Measurements from ENCODE around the gene TMC6.
"Not testable (repeated sequence)": the region's sequence is repeated elsewhere in the genome, so short reads cannot be mapped to it uniquely, and the experiment has no call there.

TMC6 gene

DNA sequence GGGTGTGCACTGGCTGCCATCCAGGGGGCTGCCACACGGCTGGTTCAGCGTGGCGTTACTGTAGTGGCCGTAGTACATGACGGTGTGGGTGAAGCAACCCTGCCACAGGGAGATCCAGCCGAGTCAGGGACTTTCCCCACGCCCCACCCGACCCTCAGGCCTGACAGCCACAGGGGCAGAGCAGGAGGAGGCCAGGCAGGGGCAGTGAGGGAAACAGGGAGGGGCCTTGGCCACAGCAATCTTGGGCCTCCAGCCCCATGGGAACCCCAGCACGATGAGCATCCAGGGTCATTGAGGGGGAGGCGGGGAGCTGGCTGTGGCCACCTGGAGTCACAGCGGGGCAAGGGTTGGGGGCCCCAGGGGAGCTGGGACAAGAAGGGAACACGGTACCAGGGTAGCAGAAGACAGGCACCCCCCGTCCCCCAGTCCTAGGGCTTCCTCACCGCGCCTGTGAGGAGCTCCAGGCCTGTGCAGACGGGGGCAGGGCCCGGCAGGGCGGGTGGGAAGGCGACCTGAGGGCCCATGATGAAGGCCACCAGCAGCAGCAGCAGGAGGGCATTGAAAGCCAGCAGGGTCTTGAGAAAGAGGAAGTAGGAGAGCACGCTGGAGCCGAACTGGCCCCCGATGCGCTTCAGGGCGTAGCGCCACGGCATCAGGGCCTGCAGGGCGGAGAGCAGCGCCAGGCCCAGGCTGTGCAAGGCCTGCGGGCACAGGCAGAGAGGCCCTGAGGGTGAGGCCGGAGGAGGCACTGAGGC lies 4.3 kb downstream of the TMC6 start:
- FAIRE-seq (peak; percentile 92), DNase-seq (ENCODE audit: insufficient read length, low spot score) (peak; percentile 71)

DNA sequence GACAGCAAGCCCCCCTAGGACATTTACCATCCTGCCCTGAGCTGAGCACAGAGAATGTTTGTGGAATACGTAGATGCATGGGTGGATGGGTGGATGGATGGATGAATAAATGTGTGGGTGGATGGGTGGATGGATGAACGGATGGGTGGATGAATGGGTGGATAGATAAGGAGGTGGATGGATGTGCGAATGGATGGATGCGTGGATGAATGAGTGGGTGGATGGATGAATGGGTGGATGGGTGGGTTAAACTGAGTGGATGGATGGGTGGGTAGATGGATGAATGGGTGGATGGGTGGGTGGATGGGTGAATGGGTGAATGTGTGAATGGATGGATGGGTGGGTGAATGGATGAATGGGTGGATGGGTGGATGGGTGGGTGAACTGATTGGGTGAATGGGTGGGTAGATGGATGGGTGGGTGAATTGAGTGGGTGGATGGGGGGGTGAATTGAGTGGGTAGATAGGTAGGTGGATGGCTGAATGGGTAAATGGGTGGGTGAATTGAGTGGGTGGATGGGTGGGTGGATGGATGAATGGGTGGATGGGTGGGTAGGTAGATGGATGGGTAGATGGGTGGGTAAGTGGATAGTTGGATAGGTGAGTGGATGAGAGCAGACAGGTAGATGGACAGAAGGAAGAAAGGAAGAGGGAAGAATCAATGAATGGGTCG lies 5.2 kb downstream of the TMC6 start:
- peak; percentile 33 for FAIRE-seq
- no peak for DNase-seq (ENCODE audit: insufficient read length, low spot score)

DNA sequence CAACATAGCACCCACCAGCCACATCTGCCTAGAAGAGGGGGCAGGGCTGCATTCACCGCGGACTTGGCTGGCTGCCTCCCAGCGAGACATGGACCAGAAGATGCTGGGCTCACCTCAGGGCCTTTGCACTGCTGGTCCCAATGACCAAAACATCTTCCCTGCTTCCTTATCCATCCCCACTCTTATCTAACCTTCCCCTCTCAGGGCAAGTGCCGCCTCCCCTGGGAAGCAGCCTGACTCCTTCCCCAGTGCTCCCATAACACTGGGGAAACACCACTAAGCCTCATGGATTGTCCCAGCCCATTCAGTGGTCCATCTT lies 5.7 kb downstream of the TMC6 start:
- DNase-seq (ENCODE audit: insufficient read length, low spot score) (no peak), FAIRE-seq (no peak)

DNA sequence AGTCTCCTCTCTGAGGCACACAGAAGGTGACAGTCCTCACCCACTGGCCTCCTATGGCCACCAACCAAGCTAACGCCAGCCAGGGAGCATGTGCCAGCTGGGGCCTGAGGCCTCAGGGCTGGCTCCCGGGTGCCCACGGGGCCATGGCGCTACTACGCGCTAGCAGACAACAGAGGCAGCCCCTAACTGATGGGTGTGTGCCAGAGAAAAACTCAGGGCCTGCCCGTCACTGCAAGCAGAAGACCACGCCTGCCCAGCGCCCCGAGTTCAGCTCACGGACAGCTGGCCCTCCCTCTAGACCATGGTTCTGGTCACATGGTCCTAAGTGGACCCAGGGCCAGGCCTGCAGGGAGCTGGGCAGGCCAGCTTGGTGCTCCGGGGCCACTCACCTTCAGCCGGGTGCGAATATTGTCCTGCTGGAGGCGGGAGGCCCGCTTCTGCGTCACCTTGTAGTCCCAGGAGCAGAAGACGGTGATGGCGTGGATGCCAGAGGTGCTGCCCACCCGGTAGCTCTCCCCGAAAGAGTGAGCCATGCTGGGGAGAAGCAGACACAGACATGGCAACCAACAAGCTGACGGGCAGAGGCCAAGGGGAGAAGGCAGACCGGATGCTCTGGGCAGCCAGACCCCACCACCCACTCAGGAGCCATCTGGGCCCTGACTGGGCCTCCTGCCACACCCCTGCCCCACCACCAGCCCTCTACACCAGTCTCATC lies 6.2 kb downstream of the TMC6 start:
- no peak for DNase-seq (ENCODE audit: insufficient read length, low spot score)
- no peak for FAIRE-seq

DNA sequence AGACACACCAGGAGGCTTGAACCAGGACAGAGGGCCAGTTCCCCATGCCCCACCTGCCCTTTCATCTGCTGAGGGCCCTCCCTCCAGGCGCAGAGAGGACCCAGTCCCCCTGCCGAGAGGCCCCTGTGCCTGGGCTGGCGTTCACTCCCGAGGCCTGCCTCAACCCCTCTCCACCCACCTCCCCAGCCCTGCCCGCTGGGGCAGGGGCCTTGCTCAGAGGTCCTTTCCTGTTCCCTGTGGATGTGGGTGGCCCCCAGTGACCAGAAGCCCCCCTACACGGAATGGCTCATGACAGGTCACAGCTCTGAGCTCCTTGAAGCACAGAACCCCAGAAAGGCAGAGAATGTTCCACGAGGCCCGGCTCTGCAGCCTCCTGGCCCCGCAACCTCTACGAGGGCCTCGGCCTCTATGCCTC lies 6.7 kb downstream of the TMC6 start:
- DNase-seq (ENCODE audit: insufficient read length, low spot score) = no peak
- FAIRE-seq = peak; percentile 35

DNA sequence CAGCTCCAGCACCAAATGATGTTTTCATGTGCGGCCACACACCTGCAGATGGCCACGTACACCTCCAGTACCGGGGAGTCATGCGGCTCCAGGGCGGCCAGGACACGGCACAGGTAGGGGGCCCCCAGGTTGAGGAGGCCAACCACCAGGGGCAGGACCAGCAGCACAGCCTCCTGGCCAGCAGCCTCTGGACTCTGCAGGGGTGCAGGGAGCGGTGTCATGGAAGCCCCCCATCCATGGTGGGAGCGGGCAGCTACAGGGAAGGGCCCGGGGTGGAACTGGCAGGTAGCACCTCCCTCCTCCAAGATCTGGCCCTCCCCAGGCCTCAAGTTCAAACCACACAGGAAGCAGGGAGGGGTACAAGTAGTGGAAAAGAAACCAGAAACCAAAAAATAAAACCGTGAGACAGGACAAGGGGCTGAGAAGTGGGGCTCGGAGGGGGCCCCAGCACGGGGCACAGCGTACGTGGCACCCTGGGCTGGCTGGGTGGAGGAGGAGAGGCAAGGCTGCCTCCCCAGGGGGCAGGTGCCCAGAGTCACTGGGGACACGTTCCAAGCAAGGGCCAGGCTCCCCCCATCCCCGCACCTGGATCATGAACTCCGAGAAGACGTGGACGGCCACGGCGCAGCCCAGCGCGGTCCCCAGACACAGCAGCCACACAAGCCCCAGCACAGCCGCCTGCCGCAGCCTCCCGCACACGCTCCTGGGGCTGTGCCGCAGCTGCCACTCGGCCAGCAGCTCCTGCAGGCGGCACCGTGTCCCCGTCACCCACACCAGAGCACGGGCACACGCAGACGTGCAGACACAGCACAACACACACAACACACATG lies 7.4 kb downstream of the TMC6 start:
- no peak for DNase-seq (ENCODE audit: insufficient read length, low spot score)
- FAIRE-seq = peak; percentile 91

DNA sequence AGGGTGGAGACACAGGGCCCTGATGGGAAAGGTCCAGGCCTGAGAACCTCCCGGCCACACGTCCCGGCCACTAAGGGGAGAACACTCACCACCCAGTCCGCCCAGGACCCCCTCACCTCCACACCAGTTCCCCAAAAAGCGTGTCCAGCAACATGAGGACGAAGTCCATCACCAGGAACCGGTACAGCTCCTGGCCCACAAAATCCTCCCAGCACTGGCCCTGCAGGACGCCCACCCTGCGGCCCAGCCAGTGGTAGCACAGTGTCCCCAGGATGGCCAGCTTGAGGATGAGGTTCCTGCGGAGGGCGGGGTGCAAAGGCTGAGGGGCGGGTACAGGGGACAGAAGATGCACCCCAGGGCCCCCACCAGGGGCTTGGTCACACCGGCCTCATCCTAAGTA lies 8.0 kb downstream of the TMC6 start:
- DNase-seq (ENCODE audit: insufficient read length, low spot score) (no peak), FAIRE-seq (no peak)

DNA sequence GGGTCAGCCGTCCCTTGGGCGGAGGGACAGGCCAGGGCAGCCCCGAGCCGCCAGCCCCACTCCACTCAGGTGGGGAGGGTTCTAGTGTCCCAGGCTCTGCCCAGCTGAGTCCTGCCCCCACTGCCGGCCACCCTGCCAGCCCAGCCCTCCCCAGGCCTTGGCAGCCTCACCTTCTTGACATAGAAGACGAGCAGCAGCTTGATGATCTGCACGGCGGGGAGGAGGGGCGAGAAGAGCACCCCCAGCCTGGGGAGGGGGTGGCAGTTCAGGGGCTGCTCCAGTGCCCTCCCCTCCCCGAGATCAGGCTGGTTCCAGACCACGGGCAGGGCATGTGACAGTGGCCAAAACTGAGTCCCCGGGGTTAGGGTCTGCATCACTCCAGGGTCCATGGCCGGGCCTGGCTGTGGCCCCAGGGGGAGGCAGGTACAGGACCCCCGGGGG lies 9.7 kb downstream of the TMC6 start:
- no peak for FAIRE-seq
- no peak for DNase-seq (ENCODE audit: insufficient read length, low spot score)

DNA sequence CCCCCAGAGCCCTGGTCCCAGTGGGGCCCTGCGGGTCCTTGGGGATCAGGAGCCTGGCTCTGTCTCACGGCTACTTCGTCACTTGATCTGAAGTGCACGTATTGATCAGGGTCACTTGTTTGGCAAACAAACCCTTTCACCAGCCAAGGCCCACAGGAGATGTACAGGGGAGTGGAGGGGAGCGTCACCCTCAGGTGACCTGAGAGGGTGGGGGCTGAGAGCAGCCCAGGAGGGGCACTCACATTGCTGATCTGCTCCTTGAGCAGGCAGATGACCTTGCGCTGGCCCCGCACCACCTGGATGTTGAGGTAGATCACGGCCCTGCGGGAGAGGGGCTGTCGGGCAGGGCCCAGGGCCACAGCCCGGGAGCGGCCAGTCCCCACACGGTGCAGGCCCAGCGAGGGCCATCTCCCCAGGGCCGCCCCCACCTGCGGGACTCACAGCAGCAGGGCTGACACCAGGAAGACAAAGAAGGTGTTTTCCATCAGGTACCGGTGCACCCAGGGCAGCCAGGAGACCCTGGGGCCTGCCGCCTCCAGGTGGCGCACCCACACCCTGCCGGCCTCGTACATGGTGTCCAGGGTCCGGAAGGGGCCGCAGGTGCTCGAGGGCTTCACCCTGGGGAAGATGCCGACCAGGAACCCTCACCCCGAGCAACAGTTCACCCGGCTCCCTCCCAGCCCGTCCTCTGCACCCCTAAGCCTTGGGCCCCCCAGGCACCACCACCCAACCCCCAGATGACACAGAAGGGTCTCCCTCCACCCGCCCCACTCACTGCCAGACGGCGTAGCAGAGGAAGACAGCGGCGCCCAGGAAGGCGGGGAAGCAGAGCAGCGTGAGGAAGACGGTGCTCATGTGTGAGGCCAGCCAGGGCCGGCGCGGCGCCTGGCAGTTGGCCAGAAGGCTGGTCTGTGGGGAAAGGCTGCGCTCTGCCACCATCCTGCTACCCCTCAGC lies 11.3 kb downstream of the TMC6 start:
- no peak for FAIRE-seq
- no peak for DNase-seq (ENCODE audit: insufficient read length, low spot score)

DNA sequence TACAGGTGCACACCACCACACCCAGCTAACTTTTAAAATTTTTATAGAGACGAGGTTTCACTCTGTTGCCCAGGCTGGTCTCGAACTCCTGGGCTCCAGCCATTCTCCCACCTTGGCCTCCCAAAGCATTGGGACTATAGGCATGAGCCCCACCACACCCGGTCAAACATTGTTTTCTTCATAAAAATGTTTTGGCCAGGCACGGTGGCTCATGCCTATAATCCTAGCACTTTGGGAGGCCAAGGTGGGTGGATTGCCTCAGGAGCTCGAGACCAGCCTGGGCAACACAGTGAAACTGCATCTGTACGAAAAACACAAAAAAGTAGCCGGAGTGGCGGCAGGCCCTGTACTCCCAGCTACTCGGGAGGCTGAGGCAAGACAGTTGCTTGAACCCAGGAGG lies 12.1 kb downstream of the TMC6 start:
- no peak for DNase-seq (ENCODE audit: insufficient read length, low spot score)
- no peak for FAIRE-seq

DNA sequence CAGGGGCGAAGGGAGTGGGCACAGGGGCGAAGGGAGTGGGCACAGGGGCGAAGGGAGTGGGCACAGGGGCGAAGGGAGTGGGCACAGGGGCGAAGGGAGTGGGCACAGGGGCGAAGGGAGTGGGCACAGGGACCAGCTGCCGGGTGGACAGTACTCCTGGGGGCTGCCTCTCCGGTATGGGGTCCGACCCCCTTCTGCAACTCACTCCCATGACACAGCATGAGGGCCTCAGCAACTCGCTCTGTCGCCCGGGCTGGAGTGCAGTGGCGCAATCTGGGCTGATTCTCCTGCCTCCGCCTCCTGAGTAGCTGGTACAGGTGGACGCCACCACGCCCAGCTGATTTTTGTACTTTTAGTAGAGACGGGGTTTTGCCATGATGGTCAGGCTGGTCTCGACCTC lies 12.8 kb downstream of the TMC6 start:
- not testable (repeated sequence) for FAIRE-seq; DNase-seq (ENCODE audit: insufficient read length, low spot score)

DNA sequence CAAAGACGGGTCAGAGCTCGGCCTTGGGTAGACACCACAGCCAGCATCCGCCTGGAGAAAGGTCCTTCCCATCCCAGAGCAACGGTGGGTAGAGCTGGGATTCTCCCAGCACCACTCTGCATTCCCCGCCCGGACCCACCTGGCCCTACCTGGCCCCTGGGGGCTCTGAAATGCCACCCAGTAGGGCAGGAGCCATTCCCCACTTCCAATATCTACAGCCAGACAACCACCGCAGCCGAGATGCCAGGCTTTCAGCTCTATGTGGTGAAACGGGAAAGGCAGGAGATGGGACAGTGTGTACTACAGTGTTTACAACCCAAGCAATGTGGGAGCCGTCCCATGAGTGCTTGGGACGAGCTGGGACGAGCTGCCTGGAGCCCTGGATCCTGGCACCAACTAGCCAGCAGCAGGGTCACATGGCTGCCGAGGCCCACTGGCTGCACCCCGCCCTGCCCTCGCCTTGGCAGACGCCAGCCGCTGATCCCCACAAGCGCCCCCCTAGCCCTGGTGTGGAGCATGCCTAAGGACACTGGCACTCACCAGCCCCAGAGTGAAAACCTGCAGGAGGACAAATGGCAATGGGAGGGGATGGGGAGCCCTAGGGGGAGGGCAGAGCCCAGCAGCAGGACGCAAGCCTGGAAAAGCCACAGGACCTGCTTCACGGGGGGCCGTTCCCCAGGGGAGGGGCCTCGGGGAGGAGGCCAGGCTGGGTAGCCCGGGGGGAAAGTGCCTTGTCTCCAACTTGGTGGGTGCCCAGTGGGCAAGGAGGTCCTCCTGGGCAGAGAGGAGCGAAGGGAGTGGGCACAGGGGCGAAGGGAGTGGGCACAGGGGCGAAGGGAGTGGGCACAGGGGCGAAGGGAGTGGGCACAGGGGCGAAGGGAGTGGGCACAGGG lies 13.5 kb downstream of the TMC6 start:
- DNase-seq (ENCODE audit: insufficient read length, low spot score) (no peak), FAIRE-seq (no peak)

DNA sequence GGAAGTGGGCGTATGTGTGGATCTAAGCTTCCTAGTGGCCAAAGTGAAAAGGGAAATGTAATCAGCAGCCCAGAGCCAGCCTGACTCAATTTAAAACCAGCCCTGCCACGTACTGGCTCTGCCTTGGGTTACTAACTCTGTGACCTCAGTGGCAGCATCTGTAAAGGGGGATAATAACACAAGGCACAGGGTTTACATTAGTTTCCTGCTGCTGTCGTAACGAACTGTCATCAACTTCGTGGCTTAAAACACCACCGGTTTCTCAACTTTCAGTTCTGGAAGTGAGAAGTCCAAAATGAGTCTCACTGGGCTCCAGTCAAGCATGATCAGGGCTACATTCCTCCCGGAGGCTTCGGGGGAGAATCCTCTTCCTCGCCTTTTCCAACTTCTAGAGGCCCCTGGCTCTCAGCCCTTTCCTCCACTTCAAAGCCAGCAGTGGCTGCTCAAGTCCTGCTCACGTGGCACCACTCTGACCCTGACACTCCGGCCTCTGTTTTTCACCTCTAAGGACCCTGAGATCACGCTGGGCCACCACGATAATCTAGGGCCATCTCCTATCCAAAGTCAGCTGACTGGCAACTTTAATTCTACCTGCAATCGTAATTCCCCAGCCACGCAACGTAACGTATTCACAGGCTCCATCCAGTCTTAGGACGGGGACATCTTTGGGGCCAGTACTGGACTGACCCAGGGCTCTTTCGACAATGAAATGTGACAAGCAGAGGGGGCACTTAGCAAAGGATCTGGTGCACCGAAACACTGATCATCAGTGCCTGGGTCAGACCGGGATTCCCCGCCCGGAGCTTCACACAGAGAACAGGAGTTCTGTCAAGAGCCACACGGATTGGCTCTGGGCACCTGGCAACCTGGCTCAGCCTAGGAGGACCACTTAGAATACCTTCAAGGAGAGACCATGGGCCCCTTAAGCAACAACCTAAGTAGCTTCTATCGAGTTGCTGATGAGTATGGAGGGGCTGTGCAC lies 14.5 kb downstream of the TMC6 start:
- peak; percentile 86 for FAIRE-seq
- DNase-seq (ENCODE audit: insufficient read length, low spot score) = no peak

DNA sequence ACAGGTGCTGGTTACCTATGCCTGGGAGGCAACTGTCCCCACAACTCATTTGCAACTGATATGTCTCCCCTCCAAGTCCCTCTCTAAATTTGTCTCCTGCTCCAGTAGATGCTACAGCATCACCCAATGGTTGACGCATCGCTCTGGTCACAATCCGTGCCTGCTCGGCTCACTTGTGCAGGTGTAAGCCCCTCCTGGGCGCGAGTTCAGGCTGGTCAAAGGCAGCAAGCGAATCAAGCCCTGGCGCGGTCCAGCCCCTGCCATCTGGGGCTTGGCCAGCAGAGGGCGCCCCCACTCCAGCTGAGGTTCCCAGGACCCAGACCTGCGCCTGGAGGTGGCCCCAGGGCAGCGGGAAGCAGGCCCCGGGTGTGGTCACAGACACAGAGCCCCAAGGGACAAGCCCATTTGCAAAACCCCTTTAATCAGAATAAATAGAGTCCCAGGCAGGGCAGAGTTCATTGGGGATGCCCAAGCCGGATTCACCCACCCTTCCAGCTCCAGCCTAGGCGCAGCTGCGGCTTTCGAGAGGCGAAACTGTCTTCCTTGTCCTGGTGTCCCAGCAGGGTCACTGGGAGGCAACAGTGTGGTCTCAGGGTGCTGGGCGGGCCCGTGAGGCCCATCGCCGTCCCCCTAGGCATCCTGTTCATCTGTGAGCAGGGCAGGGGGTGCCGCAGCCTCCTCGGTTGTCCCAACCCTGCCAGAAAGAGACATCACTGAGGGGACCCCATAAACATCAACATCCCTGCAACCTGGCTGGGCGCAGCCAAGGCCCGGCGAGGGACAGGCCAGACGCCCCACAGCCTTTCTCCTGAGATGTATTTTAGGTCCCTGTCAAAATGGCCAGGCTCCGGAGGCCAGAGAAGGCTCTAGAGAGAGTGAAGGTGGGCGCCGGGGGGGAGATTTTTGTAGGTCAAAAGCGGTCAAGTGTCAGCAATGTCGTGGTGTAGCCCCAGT lies 15.8 kb downstream of the TMC6 start:
- FAIRE-seq (peak; percentile 92), DNase-seq (ENCODE audit: insufficient read length, low spot score) (peak; percentile 92)

DNA sequence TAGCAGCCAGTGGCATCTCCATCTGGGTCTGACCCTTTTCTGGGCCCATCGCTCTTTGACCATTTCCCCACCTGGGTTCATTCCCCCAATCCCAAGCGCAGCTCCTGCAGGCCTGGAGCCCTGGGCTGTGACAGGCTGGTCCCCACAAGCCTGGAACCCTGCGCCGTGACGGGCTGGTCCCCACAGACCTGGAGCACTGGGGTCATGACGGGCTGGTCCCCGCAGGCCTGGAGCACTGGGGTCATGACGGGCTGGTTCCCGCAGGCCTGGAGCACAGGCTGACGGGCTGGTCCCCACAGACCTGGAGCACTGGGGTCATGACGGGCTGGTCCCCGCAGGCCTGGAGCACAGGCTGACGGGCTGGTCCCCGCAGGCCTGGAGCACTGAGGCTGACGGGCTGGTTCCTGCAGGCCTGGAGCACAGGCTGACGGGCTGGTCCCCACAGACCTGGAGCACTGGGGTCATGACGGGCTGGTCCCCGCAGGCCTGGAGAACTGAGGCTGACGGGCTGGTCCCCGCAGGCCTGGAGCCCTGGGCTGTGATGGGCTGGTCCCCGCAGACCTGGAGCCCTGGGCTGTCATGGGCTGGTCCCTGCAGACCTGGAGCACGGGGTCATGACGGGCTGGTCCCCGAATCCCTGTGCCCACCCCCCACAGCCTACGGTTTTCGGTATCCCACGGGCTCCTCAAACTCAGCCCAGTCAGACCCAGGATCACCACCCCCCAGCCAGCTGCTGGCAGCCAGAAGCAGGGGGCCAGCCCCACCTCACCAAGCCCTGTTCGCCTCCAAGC lies 16.6 kb downstream of the TMC6 start:
- FAIRE-seq (no peak), DNase-seq (ENCODE audit: insufficient read length, low spot score) (no peak)
